HEK293T (cell line): Measurements from ENCODE around the gene HSPA12A.

Experiments
- CTCF ChIA-PET: fragments of 350-600 bp; formaldehyde crosslinking; extraction: SDS; loops from one replicate; lab custom pipeline; 2021; ENCODE audit warnings: antibody characterized with exemption, inconsistent platforms; lab: Yijun Ruan, JAX
- POLR2A ChIA-PET: fragments of 350-600 bp; formaldehyde crosslinking; extraction: SDS; loops from one replicate; lab custom pipeline; 2020; ENCODE audit warnings: antibody characterized with exemption, inconsistent platforms; lab: Yijun Ruan, JAX
- DNase-seq: peaks from one replicate; pipeline ENCODE4 v3.0.0; 2012; ENCODE audit warnings: mixed read lengths; ENCODE audit errors: extremely low spot score
- ARNT ChIP-seq: fragments of 450-650 bp; IDR thresholded peaks from 2 replicates; pipeline ENCODE4 v1.6.1; 2017; ENCODE audit warnings: mild to moderate bottlenecking
- BHLHE40 ChIP-seq: fragments of 450-650 bp; IDR thresholded peaks from 2 replicates; pipeline ENCODE4 v1.6.1; 2016; ENCODE audit warnings: mild to moderate bottlenecking, moderate library complexity, borderline replicate concordance
- CTBP1 ChIP-seq: fragments of 450-650 bp; IDR thresholded peaks from 2 replicates; pipeline ENCODE4 v1.6.1; 2016; ENCODE audit warnings: borderline replicate concordance
- ELF4 ChIP-seq: fragments of 450-650 bp; IDR thresholded peaks from 2 replicates; pipeline ENCODE4 v1.6.1; 2017; ENCODE audit warnings: antibody characterized with exemption
- FOXA1 ChIP-seq: fragments of 450-650 bp; IDR thresholded peaks from 2 replicates; pipeline ENCODE4 v1.6.1; 2016; ENCODE audit warnings: mild to moderate bottlenecking
- FOXK2 ChIP-seq: fragments of 450-650 bp; IDR thresholded peaks from 2 replicates; pipeline ENCODE4 v1.6.1; 2016; ENCODE audit warnings: mild to moderate bottlenecking
- FOXM1 ChIP-seq: fragments of 450-650 bp; IDR thresholded peaks from 2 replicates; pipeline ENCODE4 v1.6.1; 2017; ENCODE audit warnings: mild to moderate bottlenecking, borderline replicate concordance
- HDGF ChIP-seq: fragments of 450-650 bp; IDR thresholded peaks from 2 replicates; pipeline ENCODE4 v1.6.1; 2017; ENCODE audit warnings: antibody characterized with exemption, borderline replicate concordance
- L3MBTL2 ChIP-seq: fragments of 450-650 bp; conservative IDR thresholded peaks from 2 replicates; pipeline ENCODE4 v1.6.1; 2016; ENCODE audit warnings: mild to moderate bottlenecking
- LEF1 ChIP-seq: fragments of 450-650 bp; IDR thresholded peaks from 2 replicates; pipeline ENCODE4 v1.6.1; 2017; ENCODE audit warnings: mild to moderate bottlenecking, borderline replicate concordance
- NFRKB ChIP-seq: fragments of 450-650 bp; IDR thresholded peaks from 2 replicates; pipeline ENCODE4 v1.6.1; 2016; ENCODE audit warnings: mild to moderate bottlenecking, moderate library complexity
- PKNOX1 ChIP-seq: fragments of 450-650 bp; IDR thresholded peaks from 2 replicates; pipeline ENCODE4 v1.6.1; 2016
- SP1 ChIP-seq: fragments of 450-650 bp; IDR thresholded peaks from 2 replicates; pipeline ENCODE4 v1.6.1; 2017
- SUZ12 ChIP-seq: fragments of 450-650 bp; IDR thresholded peaks from 2 replicates; pipeline ENCODE4 v1.6.1; 2016; ENCODE audit warnings: mild to moderate bottlenecking
- TARDBP ChIP-seq: fragments of 450-650 bp; IDR thresholded peaks from 2 replicates; pipeline ENCODE4 v1.6.1; 2016
- ZNF384 ChIP-seq: fragments of 450-650 bp; IDR thresholded peaks from 2 replicates; pipeline ENCODE4 v1.6.1; 2016

The HSPA12A gene

GRCh38 chr10:116702165-116702564, 40.2 kb downstream of the HSPA12A start:
- CTCF ChIA-PET, result no interaction called here
- POLR2A ChIA-PET, result no interaction called here
- no peak for DNase-seq
- TF ChIP-seq ELF4 (no peak), TARDBP (no peak), SUZ12 (no peak), HDGF (no peak), SP1 (no peak), ZNF384 (no peak), NFRKB (no peak), L3MBTL2 (no peak), FOXA1 (no peak), LEF1 (no peak), FOXK2 (no peak), ARNT (no peak), BHLHE40 (no peak)

- CTCF ChIA-PET, result no interaction called here
- TF ChIP-seq ELF4, result no peak
- TF ChIP-seq ARNT, result no peak
- TF ChIP-seq HDGF, result no peak
- no peak for TF ChIP-seq NFRKB
- TF ChIP-seq L3MBTL2, result no peak
- TF ChIP-seq TARDBP, result no peak
- no peak for TF ChIP-seq FOXA1
- TF ChIP-seq SUZ12, result no peak
- TF ChIP-seq LEF1, result no peak
- TF ChIP-seq CTBP1, result no peak
- TF ChIP-seq ZNF384, result no peak
- DNase-seq, result no peak
- POLR2A ChIA-PET, result no interaction called here
These were observed 42.8 kb downstream of the HSPA12A start for GRCh38 chr10:116699471-116700150.

GRCh38 chr10:116699049-116699448, 43.3 kb downstream of the HSPA12A start:
- TF ChIP-seq SUZ12, result no peak
- no peak for TF ChIP-seq FOXK2
- TF ChIP-seq CTBP1, result no peak
- TF ChIP-seq ZNF384, result no peak
- TF ChIP-seq NFRKB, result no peak
- TF ChIP-seq ARNT, result no peak
- no peak for TF ChIP-seq ELF4
- no peak for TF ChIP-seq PKNOX1
- DNase-seq, result no peak
- ChIA-PET POLR2A (no interaction called here), CTCF (no interaction called here)

GRCh38 chr10:116698364-116698763, 44.0 kb downstream of the HSPA12A start:
- ChIA-PET POLR2A (no interaction called here), CTCF (no interaction called here)
- no peak for DNase-seq
- TF ChIP-seq LEF1, result no peak
- TF ChIP-seq ARNT, result no peak
- no peak for TF ChIP-seq PKNOX1
- no peak for TF ChIP-seq SUZ12
- no peak for TF ChIP-seq L3MBTL2
- TF ChIP-seq FOXK2, result no peak
- no peak for TF ChIP-seq CTBP1
- no peak for TF ChIP-seq BHLHE40
- TF ChIP-seq HDGF, result no peak
- TF ChIP-seq FOXA1, result no peak
- TF ChIP-seq ZNF384, result no peak
- TF ChIP-seq ELF4, result no peak
- TF ChIP-seq FOXM1, result no peak

- TF ChIP-seq ARNT (no peak), ELF4 (no peak), ZNF384 (no peak), TARDBP (no peak), FOXA1 (no peak), NFRKB (no peak), SP1 (no peak), PKNOX1 (no peak), HDGF (no peak)
- DNase-seq, result no peak
- CTCF ChIA-PET, result no interaction called here
- POLR2A ChIA-PET, result no interaction called here
These were observed 44.5 kb downstream of the HSPA12A start for GRCh38 chr10:116697816-116698215.

- no peak for DNase-seq
- POLR2A ChIA-PET, result no interaction called here
- no peak for TF ChIP-seq NFRKB
- TF ChIP-seq BHLHE40, result no peak
- no peak for TF ChIP-seq SP1
- TF ChIP-seq ZNF384, result no peak
- TF ChIP-seq TARDBP, result no peak
- TF ChIP-seq LEF1, result no peak
- no peak for TF ChIP-seq L3MBTL2
- no peak for TF ChIP-seq HDGF
- no peak for TF ChIP-seq SUZ12
- TF ChIP-seq CTBP1, result no peak
- no peak for TF ChIP-seq FOXM1
- TF ChIP-seq FOXK2, result no peak
- TF ChIP-seq ARNT, result no peak
- no peak for TF ChIP-seq FOXA1
- no peak for TF ChIP-seq ELF4
- no peak for TF ChIP-seq PKNOX1
- CTCF ChIA-PET, result no interaction called here
These were observed 45.4 kb downstream of the HSPA12A start for GRCh38 chr10:116696919-116697318.
